Dermis microvascular lymphatic vessel endothelial cell (primary cell): Measurements from ENCODE around the gene EEF1A2. TPM values are rescaled to one million over a fixed set of nuclear protein-coding genes. Genes with fewer than 3 reads are reported as not detected.

Experiments used
- total RNA-seq: library from RNA; depleted of rRNA; stranded (reverse); fragments of >200 nt; gene quantifications from 2 replicates; pipeline ENCODE4 v1.2.1, GENCODE V29; 2014

Gene EEF1A2
- total RNA-seq, 1 donor from 2014 or later: 9.2 TPM

Other genes starting within 250 kb of the EEF1A2 start
- not detected in 2 replicates for gene NKAIN4, start 244.6 kb downstream of the EEF1A2 start, total RNA-seq
- gene ARFGAP1, start 226.3 kb downstream of the EEF1A2 start, total RNA-seq: 36.7 and 46.8 TPM in 2 replicates
- 0.13 TPM in 1 of 2 replicates, not detected in the other for gene COL20A1, start 205.9 kb downstream of the EEF1A2 start, total RNA-seq
- gene CHRNA4, start 137.7 kb downstream of the EEF1A2 start, total RNA-seq: 0.13 TPM in 2 replicates
- gene KCNQ2, start 26.4 kb downstream of the EEF1A2 start, total RNA-seq: not detected in 2 replicates
- gene PPDPF, start 21.7 kb upstream of the EEF1A2 start, total RNA-seq: 16.3 and 36.2 TPM in 2 replicates
- gene PTK6, start 38.3 kb upstream of the EEF1A2 start, total RNA-seq: under 0.01 TPM in 2 replicates
- gene SRMS, start 48.7 kb upstream of the EEF1A2 start, total RNA-seq: not detected in 2 replicates
- 1.1 and 1.3 TPM in 2 replicates for gene FNDC11, start 55.1 kb upstream of the EEF1A2 start, total RNA-seq
- 25.7 and 30.1 TPM in 2 replicates for gene HELZ2, start 75.2 kb upstream of the EEF1A2 start, total RNA-seq
- gene GMEB2, start 128.0 kb upstream of the EEF1A2 start, total RNA-seq: 6.3 and 9.4 TPM in 2 replicates
- gene STMN3, start 154.3 kb upstream of the EEF1A2 start, total RNA-seq: 0.38 and 0.51 TPM in 2 replicates
- 6.0 and 6.1 TPM in 2 replicates for gene RTEL1, start 159.2 kb upstream of the EEF1A2 start, total RNA-seq
- gene TNFRSF6B, start 197.6 kb upstream of the EEF1A2 start, total RNA-seq: 3.9 and 15.4 TPM in 2 replicates
- gene ARFRP1, start 208.9 kb upstream of the EEF1A2 start, total RNA-seq: 22.5 and 38.1 TPM in 2 replicates
- gene ZGPAT, start 209.0 kb upstream of the EEF1A2 start, total RNA-seq: 10.1 and 13.8 TPM in 2 replicates
- 0.90 and 1.5 TPM in 2 replicates for gene LIME1, start 237.6 kb upstream of the EEF1A2 start, total RNA-seq
- 5.9 and 9.2 TPM in 2 replicates for gene SLC2A4RG, start 240.7 kb upstream of the EEF1A2 start, total RNA-seq